Fibroblast of pulmonary artery (primary cell): ENCODE data around the gene SYT7.

Experiments
- DNase-seq: peaks from one replicate; pipeline ENCODE4 v3.0.0-alpha.2; 2010; ENCODE audit warnings: low read depth
- H3K4me3 ChIP-seq: replicated peaks from 2 replicates; pipeline ENCODE4 v1.5.1; 2011; ENCODE audit warnings: low read depth, mild to moderate bottlenecking, control low read depth, low read length, moderate library complexity
- TF ChIP-seq, protein P1 (sequence below): IDR thresholded peaks from 2 replicates; pipeline ENCODE4 v1.5.1; 2011; ENCODE audit warnings: mild to moderate bottlenecking, control low read depth, low read length, inconsistent platforms; ENCODE audit errors: missing control alignments

SYT7 gene

DNA sequence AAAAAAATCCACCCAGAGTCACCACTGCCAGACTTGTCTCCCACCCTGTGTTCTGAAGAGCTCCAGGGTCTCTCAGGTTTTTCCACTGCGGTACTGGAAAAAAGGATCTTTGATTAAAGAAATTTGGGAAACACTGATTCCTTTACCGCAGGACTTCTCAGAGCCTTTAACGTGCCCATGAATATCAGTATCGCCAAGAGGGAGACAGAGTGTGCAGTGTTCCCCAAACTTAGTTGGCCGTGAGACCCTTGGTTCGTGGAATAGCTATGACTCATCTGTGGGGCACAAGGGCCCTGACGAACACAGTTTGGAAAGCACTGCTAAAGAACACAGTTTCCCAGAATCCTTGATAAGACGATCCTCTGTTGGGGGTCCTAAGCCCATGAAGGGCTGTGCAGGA, 31.7 kb downstream of the SYT7 start:
- no peak overlapping the region for H3K4me3 ChIP-seq
- DNase-seq, result no peak
- TF ChIP-seq, protein P1, sequence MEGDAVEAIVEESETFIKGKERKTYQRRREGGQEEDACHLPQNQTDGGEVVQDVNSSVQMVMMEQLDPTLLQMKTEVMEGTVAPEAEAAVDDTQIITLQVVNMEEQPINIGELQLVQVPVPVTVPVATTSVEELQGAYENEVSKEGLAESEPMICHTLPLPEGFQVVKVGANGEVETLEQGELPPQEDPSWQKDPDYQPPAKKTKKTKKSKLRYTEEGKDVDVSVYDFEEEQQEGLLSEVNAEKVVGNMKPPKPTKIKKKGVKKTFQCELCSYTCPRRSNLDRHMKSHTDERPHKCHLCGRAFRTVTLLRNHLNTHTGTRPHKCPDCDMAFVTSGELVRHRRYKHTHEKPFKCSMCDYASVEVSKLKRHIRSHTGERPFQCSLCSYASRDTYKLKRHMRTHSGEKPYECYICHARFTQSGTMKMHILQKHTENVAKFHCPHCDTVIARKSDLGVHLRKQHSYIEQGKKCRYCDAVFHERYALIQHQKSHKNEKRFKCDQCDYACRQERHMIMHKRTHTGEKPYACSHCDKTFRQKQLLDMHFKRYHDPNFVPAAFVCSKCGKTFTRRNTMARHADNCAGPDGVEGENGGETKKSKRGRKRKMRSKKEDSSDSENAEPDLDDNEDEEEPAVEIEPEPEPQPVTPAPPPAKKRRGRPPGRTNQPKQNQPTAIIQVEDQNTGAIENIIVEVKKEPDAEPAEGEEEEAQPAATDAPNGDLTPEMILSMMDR, result no peak

DNA sequence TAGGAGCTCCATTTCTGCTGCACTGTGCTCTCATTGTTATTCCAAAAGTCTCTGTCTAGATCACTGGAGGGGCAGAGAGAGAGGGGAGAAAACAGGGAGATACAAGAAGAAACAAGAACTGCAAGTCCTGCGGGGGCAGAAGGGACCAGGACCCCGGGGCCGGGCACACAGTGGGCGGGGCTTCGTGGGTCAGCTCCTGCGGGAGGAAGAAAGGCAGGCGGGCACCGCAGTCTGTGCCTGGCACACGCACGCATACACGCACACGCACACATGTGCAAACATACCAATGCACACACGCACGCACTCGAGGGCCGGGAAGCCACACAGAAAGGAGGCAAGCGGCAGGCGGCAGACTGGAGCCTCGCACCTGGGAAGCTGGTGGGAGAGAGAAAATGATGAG, 33.6 kb downstream of the SYT7 start:
- H3K4me3 ChIP-seq, result no peak overlapping the region
- DNase-seq, result no peak
- TF ChIP-seq, protein P1, result no peak

DNA sequence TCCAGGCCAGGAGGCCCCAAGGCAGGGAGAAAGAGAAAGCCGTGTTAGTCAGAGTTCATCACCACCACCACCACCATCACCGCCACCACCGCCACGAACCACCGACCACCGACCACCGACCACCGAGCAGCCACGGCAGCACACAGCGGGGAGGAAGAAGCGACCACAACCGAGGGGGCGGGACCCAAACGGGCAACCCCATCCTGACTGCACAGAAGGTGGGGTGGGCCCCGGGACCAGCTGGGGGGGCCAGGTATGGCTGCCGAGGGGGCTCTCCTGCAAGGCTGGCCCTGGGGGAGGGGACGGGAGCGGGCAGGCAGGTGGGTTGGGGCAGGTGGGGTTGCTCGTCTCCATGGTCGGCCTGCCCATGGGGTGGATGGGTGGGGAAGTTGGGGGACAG, 34.2 kb downstream of the SYT7 start:
- no peak overlapping the region for H3K4me3 ChIP-seq
- no peak for DNase-seq
- TF ChIP-seq, protein P1, result no peak

DNA sequence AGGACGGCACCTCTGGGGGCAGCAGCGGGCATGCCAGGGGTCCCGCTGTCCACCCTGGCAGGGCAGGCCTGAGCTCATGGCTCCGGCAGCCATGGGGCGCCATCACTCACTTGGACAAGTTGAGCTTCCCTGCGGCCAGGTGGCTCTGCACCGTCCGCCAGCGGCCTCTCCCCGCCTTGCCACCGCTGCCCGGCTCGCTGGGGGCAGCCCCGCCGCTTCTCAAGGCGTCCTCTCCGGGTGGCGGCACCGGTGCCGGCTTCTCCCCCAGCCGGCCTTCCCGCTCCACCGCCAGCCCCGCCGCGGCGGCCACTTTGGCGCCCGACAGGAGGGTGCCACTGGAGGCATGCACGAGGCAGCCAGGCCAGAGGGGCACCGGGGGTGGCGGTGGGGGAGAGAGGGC, 35.0 kb downstream of the SYT7 start:
- no peak overlapping the region for H3K4me3 ChIP-seq
- DNase-seq, result no peak
- TF ChIP-seq, protein P1, result no peak

DNA sequence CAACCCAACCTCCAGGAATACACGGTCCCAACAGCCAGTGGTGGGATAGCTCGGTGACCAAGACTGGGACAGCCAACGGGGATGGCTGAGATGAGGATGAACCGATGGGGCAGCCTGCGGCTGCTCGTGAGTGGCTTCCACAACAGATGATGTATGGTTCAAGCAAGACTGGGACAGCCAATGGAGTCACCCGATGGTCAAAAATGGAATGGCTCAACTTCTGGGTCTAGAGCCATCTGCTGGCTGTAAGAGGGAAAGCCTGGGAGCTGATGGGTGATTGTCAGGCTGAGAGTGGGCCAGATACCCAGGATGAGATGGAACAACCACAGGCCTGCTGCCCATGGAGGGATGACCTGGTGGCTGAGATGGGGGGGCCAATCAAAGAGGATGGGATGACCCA, 35.5 kb downstream of the SYT7 start:
- no peak overlapping the region for H3K4me3 ChIP-seq
- TF ChIP-seq, protein P1, result peak; percentile 51
- peak; percentile 16 for DNase-seq

DNA sequence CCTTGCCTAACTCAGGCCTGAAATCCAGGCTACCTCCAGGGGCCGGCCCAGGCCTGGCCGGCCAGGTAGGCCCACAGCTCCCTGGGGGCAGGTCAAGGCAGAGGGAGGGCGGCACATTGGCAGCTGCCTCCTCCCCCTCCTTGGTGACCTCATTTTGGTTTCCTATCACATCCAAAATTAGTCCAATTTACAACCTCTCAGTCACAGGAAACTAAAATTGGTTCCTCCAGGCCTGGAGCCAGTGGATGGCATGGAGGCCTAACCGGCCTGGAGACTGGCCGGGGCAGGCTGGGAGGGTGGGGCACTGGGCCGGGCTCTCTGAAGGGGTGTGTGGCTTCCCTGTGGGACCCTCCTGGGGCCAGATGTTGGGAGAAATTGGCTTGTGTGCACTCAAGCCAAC, 36.4 kb downstream of the SYT7 start:
- no peak overlapping the region for H3K4me3 ChIP-seq
- TF ChIP-seq, protein P1, result no peak
- DNase-seq, result no peak

DNA sequence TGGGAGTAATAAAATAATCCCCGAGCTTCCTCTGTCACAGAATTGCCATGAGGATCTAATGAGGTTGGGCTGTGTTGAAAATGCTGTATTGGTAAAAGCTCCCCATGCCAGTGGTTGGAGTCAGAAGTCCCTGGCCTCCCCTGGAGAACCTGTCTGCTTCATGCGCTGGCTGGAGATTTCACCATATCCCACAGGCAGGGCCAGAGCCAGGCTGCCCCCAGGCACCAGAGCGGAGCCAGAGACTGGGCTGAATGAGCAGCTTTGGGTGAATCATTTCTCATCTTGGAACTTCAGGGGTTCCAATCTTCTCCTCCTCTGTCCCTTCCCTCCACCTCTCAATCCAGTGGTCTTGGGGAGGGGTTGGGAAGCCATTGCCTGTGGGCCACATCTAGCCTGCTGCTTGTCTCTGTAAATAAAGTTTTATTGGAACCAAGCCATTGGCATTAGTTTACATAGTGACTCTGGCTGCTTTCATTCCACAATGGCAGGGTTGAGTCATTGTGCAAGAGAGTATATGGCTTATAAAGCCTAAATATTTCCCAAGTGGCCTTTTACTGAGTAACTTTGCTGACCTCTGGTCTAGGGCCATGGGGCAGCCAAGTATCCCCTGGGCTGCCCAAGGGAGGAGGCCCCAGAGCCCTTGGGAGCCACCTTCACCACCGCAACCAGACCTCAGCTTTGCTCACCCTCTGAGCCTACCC, 37.1 kb downstream of the SYT7 start:
- TF ChIP-seq, protein P1, result no peak
- H3K4me3 ChIP-seq, result no peak overlapping the region
- peak; percentile 30 for DNase-seq
